HepG2 (cell line): ENCODE data around the gene CDC42EP4. TPM values are rescaled to one million over a fixed set of nuclear protein-coding genes. Genes with fewer than 3 reads are reported as not detected.
A peak's percentile ranks its signal among the peaks of the same experiment; 100 is the strongest.

Experiments
- AKAP8 ChIP-seq: sonication (generic); formaldehyde crosslinking; IDR thresholded peaks from 2 replicates; pipeline ENCODE4 v1.5.1; 2020; ENCODE audit warnings: mild to moderate bottlenecking, missing genetic modification reagents
- MLLT10 ChIP-seq: sonication (generic); formaldehyde crosslinking; IDR thresholded peaks from 2 replicates; pipeline ENCODE4 v1.4.0; 2020; ENCODE audit warnings: missing genetic modification reagents
- MXI1 ChIP-seq: IDR thresholded peaks from 3 replicates; pipeline ENCODE4 v1.6.1; 2012; ENCODE audit warnings: low read depth, low read length, inconsistent platforms, borderline replicate concordance
- NCOR1 ChIP-seq: fragments of 200-600 bp; sonication (generic); IDR thresholded peaks from 2 replicates; pipeline ENCODE4 v1.7.0; 2017; ENCODE audit warnings: antibody characterized with exemption, low read length, borderline replicate concordance
- NFE2L1 ChIP-seq: sonication (generic); formaldehyde crosslinking; IDR thresholded peaks from 2 replicates; pipeline ENCODE4 v1.4.0; 2020; ENCODE audit warnings: missing genetic modification reagents, mild to moderate bottlenecking, borderline replicate concordance
- SRF ChIP-seq: IDR thresholded peaks from 2 replicates; pipeline ENCODE4 v1.6.1; 2011; ENCODE audit warnings: mild to moderate bottlenecking, low read depth, low read length, moderate library complexity
- STAT5B ChIP-seq: sonication (generic); formaldehyde crosslinking; IDR thresholded peaks from 2 replicates; pipeline ENCODE4 v1.4.0; 2020; ENCODE audit warnings: missing genetic modification reagents
- ZFP37 ChIP-seq: sonication (generic); formaldehyde crosslinking; IDR thresholded peaks from 2 replicates; pipeline ENCODE4 v1.4.0; 2020; ENCODE audit warnings: missing genetic modification reagents, borderline replicate concordance
- ZNF780A ChIP-seq: sonication (generic); formaldehyde crosslinking; IDR thresholded peaks from 2 replicates; pipeline ENCODE4 v1.8.0; 2022; ENCODE audit warnings: mild to moderate bottlenecking, missing genetic modification reagents, moderate library complexity
- ZNF850 ChIP-seq: sonication (generic); formaldehyde crosslinking; conservative IDR thresholded peaks from 2 replicates; pipeline ENCODE4 v1.9.0; 2021; ENCODE audit warnings: mild to moderate bottlenecking, missing genetic modification reagents
- ZZZ3 ChIP-seq: sonication (generic); formaldehyde crosslinking; IDR thresholded peaks from 2 replicates; pipeline ENCODE4 v1.4.0; 2020; ENCODE audit warnings: missing genetic modification reagents, mild to moderate bottlenecking, borderline replicate concordance
- polyA plus RNA-seq, 8 experiments: library from polyadenylated mRNA; depleted of rRNA in 3 of 8; stranded (reverse) in 7 of 8; unstranded in 1 of 8; fragments of >200 nt; fragmentation: Illumina TruSeq in 4 of 8; extraction: Trizol in 4 of 8; gene quantifications; 2 replicates each; pipeline versions ENCODE4 v1.2.1 to v1.2.3, GENCODE V29; 2011 to 2016; ENCODE audit warnings: low read depth in 4 of 8, missing spikeins in 1 of 8, mixed read lengths in 1 of 8; ENCODE audit not compliant: insufficient read depth in 1 of 8
- total RNA-seq, 5 experiments: library from RNA; depleted of rRNA; stranded (reverse); fragments of >200 nt; fragmentation: Illumina TruSeq; extraction: Trizol; gene quantifications; 2 replicates each; pipeline ENCODE4 v1.2.3, GENCODE V29; 2016; ENCODE audit warnings: low read depth in 1 of 5
- TF ChIP-seq, protein P1 (sequence below): IDR thresholded peaks from 2 replicates; pipeline ENCODE4 v1.6.1; 2016; ENCODE audit warnings: mild to moderate bottlenecking
- TF ChIP-seq, protein P2 (sequence below): sonication (generic); formaldehyde crosslinking; IDR thresholded peaks from 2 replicates; pipeline ENCODE4 v1.5.0; 2020; ENCODE audit warnings: missing genetic modification reagents, mild to moderate bottlenecking, borderline replicate concordance
- TF ChIP-seq, protein P3 (sequence below): sonication (generic); formaldehyde crosslinking; IDR thresholded peaks from 2 replicates; pipeline ENCODE4 v1.4.0; 2020; ENCODE audit warnings: missing genetic modification reagents, low read depth, mild to moderate bottlenecking, borderline replicate concordance
- TF ChIP-seq, protein P4 (sequence below): sonication (generic); formaldehyde crosslinking; IDR thresholded peaks from 2 replicates; pipeline ENCODE4 v1.4.0; 2020; ENCODE audit warnings: mild to moderate bottlenecking, missing genetic modification reagents
- TF ChIP-seq, protein P5 (sequence below): sonication (generic); formaldehyde crosslinking; IDR thresholded peaks from 2 replicates; pipeline ENCODE4 v1.4.0; 2020; ENCODE audit warnings: missing genetic modification reagents

CDC42EP4 gene
- total and polyA plus RNA-seq, 2 of the 13 experiments (the other 11 are each of a cell fraction or from before 2014, with no cell fraction given), result 19.0 to 54.0 TPM

DNA sequence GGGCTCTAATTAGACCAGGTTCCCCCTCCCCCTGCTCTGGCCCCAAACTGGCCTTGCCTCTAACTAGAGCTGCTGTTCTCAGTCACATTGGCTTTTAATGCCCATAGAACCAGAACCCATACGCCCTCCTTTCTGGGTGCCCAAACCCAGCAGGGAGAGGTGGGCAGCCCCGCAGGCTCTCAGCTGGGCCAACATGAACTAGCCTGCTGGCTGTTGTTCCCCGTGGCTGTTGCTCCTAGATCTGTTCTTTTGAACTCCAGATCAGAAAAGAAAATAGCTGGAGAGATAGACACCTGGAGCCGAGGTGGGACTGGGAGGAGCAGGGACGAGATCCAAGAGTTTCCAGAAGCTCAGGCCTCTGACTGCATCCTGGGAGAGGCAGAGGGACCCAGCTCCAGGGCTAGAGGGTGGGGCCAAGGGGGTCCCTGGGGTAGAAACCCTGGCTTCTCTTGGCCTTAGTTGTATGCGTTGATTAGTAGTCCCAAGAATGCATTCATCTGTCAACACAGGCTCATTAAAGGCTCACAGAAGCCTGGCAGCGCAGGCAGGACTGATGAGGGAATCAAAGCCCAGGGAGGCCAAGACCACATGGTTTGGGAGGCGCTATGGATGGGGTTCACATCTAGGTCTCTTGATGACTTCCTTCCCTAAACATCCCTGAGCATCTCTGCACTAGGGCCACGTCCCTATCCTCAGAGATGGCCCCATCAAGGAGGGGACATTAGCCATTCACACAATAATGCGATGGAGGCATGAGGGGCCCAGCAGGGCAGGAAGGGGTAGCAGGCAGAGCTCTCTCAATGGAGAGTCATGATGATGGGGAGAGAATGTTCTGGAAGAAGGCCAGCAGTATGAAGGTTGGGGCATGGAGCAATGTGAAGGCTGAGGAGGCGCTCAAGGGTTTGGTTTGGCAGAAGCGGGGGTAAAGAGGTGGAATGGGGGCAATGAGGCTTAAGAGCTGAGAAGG is 48.8 kb downstream of the CDC42EP4 start (continued):
- no peak for TF ChIP-seq STAT5B (CRISPR knock-in tag)
- TF ChIP-seq NCOR1, result peak; percentile 53; the same call in 1 of the 2 replicates
- TF ChIP-seq, protein P1, sequence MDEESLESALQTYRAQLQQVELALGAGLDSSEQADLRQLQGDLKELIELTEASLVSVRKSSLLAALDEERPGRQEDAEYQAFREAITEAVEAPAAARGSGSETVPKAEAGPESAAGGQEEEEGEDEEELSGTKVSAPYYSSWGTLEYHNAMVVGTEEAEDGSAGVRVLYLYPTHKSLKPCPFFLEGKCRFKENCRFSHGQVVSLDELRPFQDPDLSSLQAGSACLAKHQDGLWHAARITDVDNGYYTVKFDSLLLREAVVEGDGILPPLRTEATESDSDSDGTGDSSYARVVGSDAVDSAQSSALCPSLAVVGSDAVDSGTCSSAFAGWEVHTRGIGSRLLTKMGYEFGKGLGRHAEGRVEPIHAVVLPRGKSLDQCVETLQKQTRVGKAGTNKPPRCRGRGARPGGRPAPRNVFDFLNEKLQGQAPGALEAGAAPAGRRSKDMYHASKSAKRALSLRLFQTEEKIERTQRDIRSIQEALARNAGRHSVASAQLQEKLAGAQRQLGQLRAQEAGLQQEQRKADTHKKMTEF, result no peak; the same call in 1 of the 2 replicates
- TF ChIP-seq, protein P2, sequence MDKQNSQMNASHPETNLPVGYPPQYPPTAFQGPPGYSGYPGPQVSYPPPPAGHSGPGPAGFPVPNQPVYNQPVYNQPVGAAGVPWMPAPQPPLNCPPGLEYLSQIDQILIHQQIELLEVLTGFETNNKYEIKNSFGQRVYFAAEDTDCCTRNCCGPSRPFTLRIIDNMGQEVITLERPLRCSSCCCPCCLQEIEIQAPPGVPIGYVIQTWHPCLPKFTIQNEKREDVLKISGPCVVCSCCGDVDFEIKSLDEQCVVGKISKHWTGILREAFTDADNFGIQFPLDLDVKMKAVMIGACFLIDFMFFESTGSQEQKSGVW (CRISPR knock-in tag), result no peak
- 0 out of 2 replicates have a peak, but pooled peaks have one; percentile 26 for TF ChIP-seq SRF
- TF ChIP-seq ZFP37 (CRISPR knock-in tag), result no peak
- no peak for TF ChIP-seq ZNF850
- TF ChIP-seq ZZZ3 (CRISPR knock-in tag), result no peak
- TF ChIP-seq, protein P3, sequence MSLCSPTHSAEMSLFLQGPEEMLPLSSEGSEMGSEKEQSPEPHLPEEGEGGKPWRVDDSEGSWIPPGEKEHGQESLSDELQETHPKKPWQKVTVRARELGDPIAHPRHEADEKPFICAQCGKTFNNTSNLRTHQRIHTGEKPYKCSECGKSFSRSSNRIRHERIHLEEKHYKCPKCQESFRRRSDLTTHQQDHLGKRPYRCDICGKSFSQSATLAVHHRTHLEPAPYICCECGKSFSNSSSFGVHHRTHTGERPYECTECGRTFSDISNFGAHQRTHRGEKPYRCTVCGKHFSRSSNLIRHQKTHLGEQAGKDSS (CRISPR knock-in tag), result no peak
- TF ChIP-seq MLLT10, result no peak
- TF ChIP-seq ZNF780A (CRISPR knock-in tag), result no peak
- TF ChIP-seq MXI1, result no peak
- no peak for TF ChIP-seq NFE2L1 (CRISPR knock-in tag)
- TF ChIP-seq, protein P4, sequence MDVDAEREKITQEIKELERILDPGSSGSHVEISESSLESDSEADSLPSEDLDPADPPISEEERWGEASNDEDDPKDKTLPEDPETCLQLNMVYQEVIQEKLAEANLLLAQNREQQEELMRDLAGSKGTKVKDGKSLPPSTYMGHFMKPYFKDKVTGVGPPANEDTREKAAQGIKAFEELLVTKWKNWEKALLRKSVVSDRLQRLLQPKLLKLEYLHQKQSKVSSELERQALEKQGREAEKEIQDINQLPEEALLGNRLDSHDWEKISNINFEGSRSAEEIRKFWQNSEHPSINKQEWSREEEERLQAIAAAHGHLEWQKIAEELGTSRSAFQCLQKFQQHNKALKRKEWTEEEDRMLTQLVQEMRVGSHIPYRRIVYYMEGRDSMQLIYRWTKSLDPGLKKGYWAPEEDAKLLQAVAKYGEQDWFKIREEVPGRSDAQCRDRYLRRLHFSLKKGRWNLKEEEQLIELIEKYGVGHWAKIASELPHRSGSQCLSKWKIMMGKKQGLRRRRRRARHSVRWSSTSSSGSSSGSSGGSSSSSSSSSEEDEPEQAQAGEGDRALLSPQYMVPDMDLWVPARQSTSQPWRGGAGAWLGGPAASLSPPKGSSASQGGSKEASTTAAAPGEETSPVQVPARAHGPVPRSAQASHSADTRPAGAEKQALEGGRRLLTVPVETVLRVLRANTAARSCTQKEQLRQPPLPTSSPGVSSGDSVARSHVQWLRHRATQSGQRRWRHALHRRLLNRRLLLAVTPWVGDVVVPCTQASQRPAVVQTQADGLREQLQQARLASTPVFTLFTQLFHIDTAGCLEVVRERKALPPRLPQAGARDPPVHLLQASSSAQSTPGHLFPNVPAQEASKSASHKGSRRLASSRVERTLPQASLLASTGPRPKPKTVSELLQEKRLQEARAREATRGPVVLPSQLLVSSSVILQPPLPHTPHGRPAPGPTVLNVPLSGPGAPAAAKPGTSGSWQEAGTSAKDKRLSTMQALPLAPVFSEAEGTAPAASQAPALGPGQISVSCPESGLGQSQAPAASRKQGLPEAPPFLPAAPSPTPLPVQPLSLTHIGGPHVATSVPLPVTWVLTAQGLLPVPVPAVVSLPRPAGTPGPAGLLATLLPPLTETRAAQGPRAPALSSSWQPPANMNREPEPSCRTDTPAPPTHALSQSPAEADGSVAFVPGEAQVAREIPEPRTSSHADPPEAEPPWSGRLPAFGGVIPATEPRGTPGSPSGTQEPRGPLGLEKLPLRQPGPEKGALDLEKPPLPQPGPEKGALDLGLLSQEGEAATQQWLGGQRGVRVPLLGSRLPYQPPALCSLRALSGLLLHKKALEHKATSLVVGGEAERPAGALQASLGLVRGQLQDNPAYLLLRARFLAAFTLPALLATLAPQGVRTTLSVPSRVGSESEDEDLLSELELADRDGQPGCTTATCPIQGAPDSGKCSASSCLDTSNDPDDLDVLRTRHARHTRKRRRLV (CRISPR knock-in tag), result no peak
- TF ChIP-seq AKAP8, result no peak
- TF ChIP-seq, protein P5, sequence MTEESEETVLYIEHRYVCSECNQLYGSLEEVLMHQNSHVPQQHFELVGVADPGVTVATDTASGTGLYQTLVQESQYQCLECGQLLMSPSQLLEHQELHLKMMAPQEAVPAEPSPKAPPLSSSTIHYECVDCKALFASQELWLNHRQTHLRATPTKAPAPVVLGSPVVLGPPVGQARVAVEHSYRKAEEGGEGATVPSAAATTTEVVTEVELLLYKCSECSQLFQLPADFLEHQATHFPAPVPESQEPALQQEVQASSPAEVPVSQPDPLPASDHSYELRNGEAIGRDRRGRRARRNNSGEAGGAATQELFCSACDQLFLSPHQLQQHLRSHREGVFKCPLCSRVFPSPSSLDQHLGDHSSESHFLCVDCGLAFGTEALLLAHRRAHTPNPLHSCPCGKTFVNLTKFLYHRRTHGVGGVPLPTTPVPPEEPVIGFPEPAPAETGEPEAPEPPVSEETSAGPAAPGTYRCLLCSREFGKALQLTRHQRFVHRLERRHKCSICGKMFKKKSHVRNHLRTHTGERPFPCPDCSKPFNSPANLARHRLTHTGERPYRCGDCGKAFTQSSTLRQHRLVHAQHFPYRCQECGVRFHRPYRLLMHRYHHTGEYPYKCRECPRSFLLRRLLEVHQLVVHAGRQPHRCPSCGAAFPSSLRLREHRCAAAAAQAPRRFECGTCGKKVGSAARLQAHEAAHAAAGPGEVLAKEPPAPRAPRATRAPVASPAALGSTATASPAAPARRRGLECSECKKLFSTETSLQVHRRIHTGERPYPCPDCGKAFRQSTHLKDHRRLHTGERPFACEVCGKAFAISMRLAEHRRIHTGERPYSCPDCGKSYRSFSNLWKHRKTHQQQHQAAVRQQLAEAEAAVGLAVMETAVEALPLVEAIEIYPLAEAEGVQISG (CRISPR knock-in tag), result no peak; the same call in 1 of the 2 replicates
